Measurements from ENCODE around the gene MINAR1.

The MINAR1 gene

DNA sequence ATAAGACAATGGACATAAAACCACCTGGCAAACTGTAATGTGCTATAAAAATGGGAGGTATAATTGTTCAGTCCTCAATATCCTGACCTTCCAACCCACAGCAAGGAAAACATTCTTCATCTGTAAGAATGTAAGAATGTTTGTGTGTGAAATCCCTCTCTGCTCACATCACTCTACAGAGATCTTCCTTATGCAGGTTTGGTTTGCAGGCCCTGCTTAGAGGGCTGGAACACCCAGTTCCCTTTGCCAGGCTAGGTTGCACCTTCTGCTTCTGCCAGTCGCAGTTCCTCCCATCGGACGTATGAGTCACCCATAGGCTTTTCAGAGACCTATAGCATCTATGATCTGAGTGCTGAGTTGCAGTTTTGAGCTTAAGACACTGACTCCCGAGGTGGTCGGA is 24.1 kb upstream of the MINAR1 start:
- TF ChIP-seq ZNF391 (tag by site-specific recombination; IDR thresholded peaks at IDR 0.05; ENCODE audit: borderline replicate concordance, low read depth): no peak
- TF ChIP-seq SALL2 (tag by site-specific recombination; IDR thresholded peaks at IDR 0.05; ENCODE audit: borderline replicate concordance): no peak
- no peaks in the 10 kb centered on the region for H3K4me1 ChIP-seq (ENCODE audit: control insufficient read depth, insufficient read depth, low read length)
- no peak overlapping the region for H3K27ac ChIP-seq (ENCODE audit: extremely low read depth, low read depth, low read length)
- H3K9me3 ChIP-seq (ENCODE audit: control insufficient read depth, insufficient read depth, low read depth, low read length): no peaks in the 10 kb centered on the region
- H3K4me3 ChIP-seq (ENCODE audit: low read depth, low read length): no peak overlapping the region
- CTCF ChIA-PET: interaction anchor here (1.5 to 2.0 kb wide), 2 partner anchors 188 kb away, joined by 5 to 8 read pairs; no protein-coding TSS in a partner anchor
- peaks cover 0 to 8% of the 10 kb centered on the region in 2 experiments; a peak in 1 of 3 replicates for H3K36me3 ChIP-seq (ENCODE audit: control insufficient read depth in 2 of 2, insufficient read depth in 1 of 2, low read length in 2 of 2)
- POLR2A ChIA-PET: interaction anchor here (0.6 kb wide), 1 partner anchor 744 kb away, joined by 3 read pairs; the partner anchor contains the start of gene FAH

- CTCF ChIA-PET: interaction anchor here (0.9 kb wide), 1 partner anchor 29 kb away, joined by 3 read pairs; no protein-coding TSS in a partner anchor
- no peaks in the 10 kb centered on the region for H3K9me3 ChIP-seq (ENCODE audit: control insufficient read depth, insufficient read depth, low read depth, low read length)
- H3K27ac ChIP-seq (ENCODE audit: extremely low read depth, low read depth, low read length): no peak overlapping the region
- H3K4me3 ChIP-seq (ENCODE audit: low read depth, low read length): no peak overlapping the region
- POLR2A ChIA-PET: no interaction called here
- TF ChIP-seq ZNF585B (tag by site-specific recombination; IDR thresholded peaks at IDR 0.05) (no peak), ZBTB7A (tag by site-specific recombination; IDR thresholded peaks at IDR 0.05; ENCODE audit: low read depth) (no peak)
- H3K4me1 ChIP-seq (ENCODE audit: control insufficient read depth, insufficient read depth, low read length): no peaks in the 10 kb centered on the region
- peaks cover 0 to 8% of the 10 kb centered on the region in 2 experiments; a peak in 1 of 3 replicates for H3K36me3 ChIP-seq (ENCODE audit: control insufficient read depth in 2 of 2, insufficient read depth in 1 of 2, low read length in 2 of 2)
Measured at GRCh38 chr15:79410237-79410636, 21.9 kb upstream of the MINAR1 start.

- CTCF ChIA-PET: no interaction called here
- H3K4me3 ChIP-seq (ENCODE audit: low read depth, low read length): no peak overlapping the region
- peaks cover 0 to 8% of the 10 kb centered on the region in 2 experiments; a peak in 1 of 3 replicates for H3K36me3 ChIP-seq (ENCODE audit: control insufficient read depth in 2 of 2, insufficient read depth in 1 of 2, low read length in 2 of 2)
- H3K4me1 ChIP-seq (ENCODE audit: control insufficient read depth, insufficient read depth, low read length): no peaks in the 10 kb centered on the region
- POLR2A ChIA-PET: no interaction called here
- H3K9me3 ChIP-seq (ENCODE audit: control insufficient read depth, insufficient read depth, low read depth, low read length): no peaks in the 10 kb centered on the region
- H3K27ac ChIP-seq (ENCODE audit: extremely low read depth, low read depth, low read length): no peak overlapping the region
- TF ChIP-seq ZNF404 (tag by site-specific recombination; IDR thresholded peaks at IDR 0.05) (no peak), TSHZ1 (tag by site-specific recombination; IDR thresholded peaks at IDR 0.05; ENCODE audit: borderline replicate concordance) (no peak), OVOL3 (tag by site-specific recombination; IDR thresholded peaks at IDR 0.05) (no peak), AEBP2 (tag by site-specific recombination; IDR thresholded peaks at IDR 0.05; ENCODE audit: borderline replicate concordance) (no peak), ZNF121 (tag by site-specific recombination; IDR thresholded peaks at IDR 0.05) (no peak), PRDM1 (tag by site-specific recombination; IDR thresholded peaks at IDR 0.05) (no peak), ZNF391 (tag by site-specific recombination; IDR thresholded peaks at IDR 0.05; ENCODE audit: borderline replicate concordance, low read depth) (no peak), ZNF324 (tag by site-specific recombination; IDR thresholded peaks at IDR 0.05) (no peak), ZNF175 (tag by site-specific recombination; IDR thresholded peaks at IDR 0.05) (no peak), ZNF529 (tag by site-specific recombination; IDR thresholded peaks at IDR 0.05; ENCODE audit: insufficient replicate concordance) (no peak)
- TF ChIP-seq, protein P1, sequence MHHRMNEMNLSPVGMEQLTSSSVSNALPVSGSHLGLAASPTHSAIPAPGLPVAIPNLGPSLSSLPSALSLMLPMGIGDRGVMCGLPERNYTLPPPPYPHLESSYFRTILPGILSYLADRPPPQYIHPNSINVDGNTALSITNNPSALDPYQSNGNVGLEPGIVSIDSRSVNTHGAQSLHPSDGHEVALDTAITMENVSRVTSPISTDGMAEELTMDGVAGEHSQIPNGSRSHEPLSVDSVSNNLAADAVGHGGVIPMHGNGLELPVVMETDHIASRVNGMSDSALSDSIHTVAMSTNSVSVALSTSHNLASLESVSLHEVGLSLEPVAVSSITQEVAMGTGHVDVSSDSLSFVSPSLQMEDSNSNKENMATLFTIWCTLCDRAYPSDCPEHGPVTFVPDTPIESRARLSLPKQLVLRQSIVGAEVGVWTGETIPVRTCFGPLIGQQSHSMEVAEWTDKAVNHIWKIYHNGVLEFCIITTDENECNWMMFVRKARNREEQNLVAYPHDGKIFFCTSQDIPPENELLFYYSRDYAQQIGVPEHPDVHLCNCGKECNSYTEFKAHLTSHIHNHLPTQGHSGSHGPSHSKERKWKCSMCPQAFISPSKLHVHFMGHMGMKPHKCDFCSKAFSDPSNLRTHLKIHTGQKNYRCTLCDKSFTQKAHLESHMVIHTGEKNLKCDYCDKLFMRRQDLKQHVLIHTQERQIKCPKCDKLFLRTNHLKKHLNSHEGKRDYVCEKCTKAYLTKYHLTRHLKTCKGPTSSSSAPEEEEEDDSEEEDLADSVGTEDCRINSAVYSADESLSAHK (tag by site-specific recombination; IDR thresholded peaks at IDR 0.05): no peak
- TF ChIP-seq, protein P2, sequence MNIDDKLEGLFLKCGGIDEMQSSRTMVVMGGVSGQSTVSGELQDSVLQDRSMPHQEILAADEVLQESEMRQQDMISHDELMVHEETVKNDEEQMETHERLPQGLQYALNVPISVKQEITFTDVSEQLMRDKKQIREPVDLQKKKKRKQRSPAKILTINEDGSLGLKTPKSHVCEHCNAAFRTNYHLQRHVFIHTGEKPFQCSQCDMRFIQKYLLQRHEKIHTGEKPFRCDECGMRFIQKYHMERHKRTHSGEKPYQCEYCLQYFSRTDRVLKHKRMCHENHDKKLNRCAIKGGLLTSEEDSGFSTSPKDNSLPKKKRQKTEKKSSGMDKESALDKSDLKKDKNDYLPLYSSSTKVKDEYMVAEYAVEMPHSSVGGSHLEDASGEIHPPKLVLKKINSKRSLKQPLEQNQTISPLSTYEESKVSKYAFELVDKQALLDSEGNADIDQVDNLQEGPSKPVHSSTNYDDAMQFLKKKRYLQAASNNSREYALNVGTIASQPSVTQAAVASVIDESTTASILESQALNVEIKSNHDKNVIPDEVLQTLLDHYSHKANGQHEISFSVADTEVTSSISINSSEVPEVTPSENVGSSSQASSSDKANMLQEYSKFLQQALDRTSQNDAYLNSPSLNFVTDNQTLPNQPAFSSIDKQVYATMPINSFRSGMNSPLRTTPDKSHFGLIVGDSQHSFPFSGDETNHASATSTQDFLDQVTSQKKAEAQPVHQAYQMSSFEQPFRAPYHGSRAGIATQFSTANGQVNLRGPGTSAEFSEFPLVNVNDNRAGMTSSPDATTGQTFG (tag by site-specific recombination; IDR thresholded peaks at IDR 0.05; ENCODE audit: borderline replicate concordance): no peak
Measured at GRCh38 chr15:79412010-79412409, 20.1 kb upstream of the MINAR1 start.

Data from HEK293 (cell line).